Measurements from ENCODE around the gene EPB41L4A.

Gene EPB41L4A

DNA sequence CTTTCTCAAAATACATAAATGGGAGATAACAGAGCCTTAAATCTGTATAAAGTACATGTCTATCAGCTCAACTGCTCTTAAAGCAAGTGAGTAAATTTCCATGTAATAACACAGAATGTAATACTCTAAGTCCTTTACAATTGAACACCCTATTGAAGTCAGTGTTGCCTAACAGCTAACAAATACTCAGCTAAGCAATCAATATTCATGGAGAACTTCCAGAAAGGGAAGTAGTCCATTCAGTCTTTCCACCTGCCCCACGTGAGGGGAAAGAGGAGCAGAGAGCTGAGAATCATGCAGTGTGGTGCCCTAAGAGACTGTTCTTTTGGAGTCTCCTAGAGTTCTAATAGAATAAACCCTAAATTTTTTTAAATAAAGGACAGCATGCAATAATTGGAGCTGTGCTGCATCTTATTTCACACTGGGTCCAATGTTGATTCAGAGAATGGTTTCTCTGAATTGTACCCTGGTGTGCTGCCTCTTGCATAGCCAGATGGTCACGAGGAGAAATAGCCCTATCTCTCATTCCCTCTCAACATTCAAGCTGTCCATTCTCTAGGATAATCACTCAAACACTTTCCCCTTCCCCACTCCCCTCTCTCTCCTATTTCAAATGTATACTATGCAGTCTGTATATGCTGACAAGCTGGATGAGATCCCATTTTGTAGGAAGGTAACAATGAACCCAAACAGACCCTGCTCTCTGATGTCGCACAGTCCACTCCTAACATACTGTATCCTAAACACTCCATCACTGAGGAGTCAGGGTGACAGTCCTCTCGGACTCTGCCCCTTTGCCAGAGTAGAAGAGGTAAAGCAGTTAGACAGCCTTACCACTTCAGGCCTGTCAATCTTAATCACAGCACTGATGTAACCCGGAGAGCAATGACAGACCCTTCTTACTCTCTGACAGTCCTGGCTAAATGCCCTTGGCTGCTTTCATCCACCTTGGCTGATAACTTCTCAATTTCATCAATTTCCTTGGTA, 134.8 kb downstream of the EPB41L4A start:
- TF ChIP-seq CTCF (conservative IDR thresholded peaks at IDR 0.05): no peak
- no peak overlapping the region for H3K27ac ChIP-seq

DNA sequence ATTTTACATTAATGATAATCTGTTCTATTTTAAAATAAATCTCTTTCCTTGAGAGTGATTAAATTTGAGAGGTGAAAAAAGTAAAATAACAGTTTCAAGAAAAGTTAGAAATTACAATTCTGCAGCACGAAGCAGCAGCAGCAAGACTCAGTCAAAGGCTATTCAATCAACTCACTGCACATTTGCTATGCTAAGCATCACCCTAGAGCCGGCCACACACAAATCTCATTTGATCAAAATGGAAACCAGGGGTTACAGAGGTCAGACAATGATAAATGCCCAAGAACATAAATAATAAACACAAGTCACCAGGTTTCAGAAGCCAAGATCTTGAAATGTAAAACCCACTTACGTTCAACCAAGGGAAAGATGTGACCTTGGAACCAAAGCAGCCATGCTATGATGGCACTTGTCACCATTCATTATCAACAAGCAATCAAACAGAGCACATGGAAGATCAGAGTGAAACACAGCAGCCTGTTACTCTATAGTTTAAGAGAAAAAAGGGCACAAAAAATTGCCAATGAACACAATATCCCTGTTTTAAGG, 136.0 kb downstream of the EPB41L4A start:
- TF ChIP-seq CTCF (conservative IDR thresholded peaks at IDR 0.05): no peak
- no peak overlapping the region for H3K27ac ChIP-seq

- no peak overlapping the region for H3K27ac ChIP-seq
- no peak for TF ChIP-seq CTCF (conservative IDR thresholded peaks at IDR 0.05)
These were observed 140.0 kb downstream of the EPB41L4A start for GRCh38 chr5:112279082-112279481.

DNA sequence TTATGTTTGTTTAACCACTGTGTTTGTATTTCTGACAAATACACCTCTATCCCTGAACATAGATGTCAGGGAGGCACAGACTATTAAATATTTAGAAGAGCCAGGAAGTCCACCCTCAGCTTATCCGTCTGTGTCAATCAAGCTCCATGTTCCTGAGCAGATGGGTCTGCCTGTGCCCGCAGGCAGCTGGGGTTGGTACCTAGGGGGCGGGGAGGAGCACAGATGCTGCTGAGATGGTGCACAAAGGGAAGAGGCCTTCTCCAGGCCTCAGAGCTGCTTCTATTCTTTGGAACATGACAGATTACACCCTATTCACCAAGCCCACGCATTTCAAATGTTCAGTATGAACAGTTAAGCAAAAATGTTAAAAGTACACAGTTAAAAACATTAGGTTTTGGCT, 142.1 kb downstream of the EPB41L4A start:
- TF ChIP-seq CTCF (conservative IDR thresholded peaks at IDR 0.05): no peak
- no peak overlapping the region for H3K27ac ChIP-seq

- no peak overlapping the region for H3K27ac ChIP-seq
These were observed 143.4 kb downstream of the EPB41L4A start for GRCh38 chr5:112275671-112276070.

DNA sequence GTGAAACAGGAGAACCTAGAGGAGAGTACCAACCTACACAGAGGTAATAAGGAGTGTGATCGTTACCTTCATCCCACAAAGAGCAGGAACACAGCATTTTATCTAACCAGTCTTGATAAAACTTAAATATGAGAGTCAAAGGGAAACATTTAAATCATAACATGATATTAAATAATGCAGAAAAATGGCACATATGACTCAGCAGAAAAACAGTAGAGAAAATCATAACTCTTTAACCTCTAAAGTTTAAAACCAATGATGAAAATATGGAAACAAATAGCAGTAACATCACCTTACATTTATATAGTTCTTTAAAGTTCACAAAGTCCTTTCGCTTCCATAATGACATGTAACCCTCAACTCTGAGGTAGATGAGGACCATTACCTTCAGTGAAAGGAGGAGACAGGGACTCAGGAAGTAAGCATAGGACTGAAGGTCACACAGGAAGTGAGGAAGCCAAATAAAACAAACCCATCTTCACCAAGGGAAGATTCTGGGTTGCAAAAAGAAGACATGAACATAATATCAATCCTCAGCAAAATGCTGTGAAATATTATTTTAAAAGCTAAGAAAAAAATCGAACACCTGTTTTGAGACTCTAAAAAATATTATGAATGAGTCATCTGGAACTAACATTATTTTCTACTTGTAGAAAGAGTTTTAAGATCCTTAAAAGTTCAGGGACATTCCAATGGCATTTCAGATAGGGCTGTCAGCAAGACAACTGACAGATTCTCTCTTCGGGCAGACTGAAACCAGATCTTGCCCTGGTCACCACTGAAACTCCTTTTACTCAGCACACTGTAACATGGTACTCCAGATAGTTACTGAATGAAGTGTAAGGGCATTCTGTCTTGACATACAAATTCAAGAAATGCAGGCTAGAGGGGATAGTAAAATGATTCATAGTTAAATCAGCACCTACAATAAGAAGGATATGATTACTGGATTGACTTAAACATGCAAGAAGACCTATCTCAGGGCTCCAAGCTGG, 148.5 kb downstream of the EPB41L4A start:
- no peak overlapping the region for H3K27ac ChIP-seq
- TF ChIP-seq CTCF (conservative IDR thresholded peaks at IDR 0.05): no peak

More at GRCh38 chr5:112275671-112276070, 143.4 kb downstream of the EPB41L4A start:
- no peak for TF ChIP-seq CTCF (conservative IDR thresholded peaks at IDR 0.05)

Data from VCaP (cell line).